ENCODE data around the gene SESN3.

- TF ChIP-seq CTCF (conservative IDR thresholded peaks at IDR 0.05 in 1 of 2, IDR thresholded peaks at IDR 0.05 in 1 of 2; ENCODE audit: extremely low read depth in 1 of 2, insufficient read depth in 1 of 2, low read depth in 1 of 2, low read length in 2 of 2) (no peak), EZH2 (IDR thresholded peaks at IDR 0.05; ENCODE audit: borderline replicate concordance, low read length) (no peak)
Measured at GRCh38 chr11:95175818-95176380, 55.1 kb downstream of the SESN3 start.

Data from mammary epithelial cell (primary cell).